SHP77 treated with DMSO at 0.1 percent for 48 hours (cell line): ENCODE measurements around the gene SPG7.

ENCODE experiments used
- DNase-seq: peaks from one replicate; lab custom pipeline; 2025; lab: John Stamatoyannopoulos, UW

The SPG7 gene

GRCh38 chr16:89547291-89547690 lies 39.1 kb downstream of the SPG7 start:
- DNase-seq, result no peak

GRCh38 chr16:89547860-89548259 lies 39.7 kb downstream of the SPG7 start:
- no peak for DNase-seq

- no peak for DNase-seq
These were observed 40.3 kb downstream of the SPG7 start for GRCh38 chr16:89548344-89549006.

- DNase-seq, result no peak
These were observed 41.0 kb downstream of the SPG7 start for GRCh38 chr16:89549007-89549700.

- no peak for DNase-seq
These were observed 42.3 kb downstream of the SPG7 start for GRCh38 chr16:89550421-89551007.

- DNase-seq, result no peak
These were observed 44.1 kb downstream of the SPG7 start for GRCh38 chr16:89552329-89552728.

GRCh38 chr16:89552913-89553312 lies 44.7 kb downstream of the SPG7 start:
- no peak for DNase-seq

GRCh38 chr16:89553733-89554132 lies 45.5 kb downstream of the SPG7 start:
- DNase-seq, result no peak

- DNase-seq, result no peak
These were observed 46.1 kb downstream of the SPG7 start for GRCh38 chr16:89554343-89554742.

- no peak for DNase-seq
These were observed 47.1 kb downstream of the SPG7 start for GRCh38 chr16:89555265-89555664.

GRCh38 chr16:89555780-89556179 lies 47.6 kb downstream of the SPG7 start:
- DNase-seq, result no peak

- peak; percentile 61 for DNase-seq
These were observed 48.8 kb downstream of the SPG7 start for GRCh38 chr16:89556750-89557689.

GRCh38 chr16:89557690-89558490 lies 49.7 kb downstream of the SPG7 start:
- DNase-seq, result no peak

- peak; percentile 88 for DNase-seq
These were observed 52.4 kb downstream of the SPG7 start, which contains the start of gene RPL13 for GRCh38 chr16:89560378-89561141. RPL13 (plus strand) TSS chr16:89560682; CDS start chr16:89560960, 278 bp downstream.

GRCh38 chr16:89561142-89561883 lies 53.1 kb downstream of the SPG7 start:
- DNase-seq, result no peak

- no peak for DNase-seq
These were observed 53.8 kb downstream of the SPG7 start for GRCh38 chr16:89561884-89562599.

- no peak for DNase-seq
These were observed 54.7 kb downstream of the SPG7 start for GRCh38 chr16:89562939-89563338.

- DNase-seq, result no peak
These were observed 55.6 kb downstream of the SPG7 start for GRCh38 chr16:89563639-89564392.
